Measurements from ENCODE around the gene NFIX. TPM values are rescaled to one million over a fixed set of nuclear protein-coding genes. Genes with fewer than 3 reads are reported as not detected.

Gene NFIX
- total RNA-seq, 3 donors from 2014 or later (not counting 1 experiment from before 2014, with no cell fraction given): 0.61 to 2.1 (median 1.3) TPM

GRCh38 chr19:13085666-13086065 is 90.4 kb downstream of the NFIX start:
- 41% methylated on average over 7 of the region's 7 CpGs for WGBS (ENCODE audit: insufficient coverage)

GRCh38 chr19:13086341-13086740 is 91.1 kb downstream of the NFIX start:
- TF ChIP-seq, protein P1, sequence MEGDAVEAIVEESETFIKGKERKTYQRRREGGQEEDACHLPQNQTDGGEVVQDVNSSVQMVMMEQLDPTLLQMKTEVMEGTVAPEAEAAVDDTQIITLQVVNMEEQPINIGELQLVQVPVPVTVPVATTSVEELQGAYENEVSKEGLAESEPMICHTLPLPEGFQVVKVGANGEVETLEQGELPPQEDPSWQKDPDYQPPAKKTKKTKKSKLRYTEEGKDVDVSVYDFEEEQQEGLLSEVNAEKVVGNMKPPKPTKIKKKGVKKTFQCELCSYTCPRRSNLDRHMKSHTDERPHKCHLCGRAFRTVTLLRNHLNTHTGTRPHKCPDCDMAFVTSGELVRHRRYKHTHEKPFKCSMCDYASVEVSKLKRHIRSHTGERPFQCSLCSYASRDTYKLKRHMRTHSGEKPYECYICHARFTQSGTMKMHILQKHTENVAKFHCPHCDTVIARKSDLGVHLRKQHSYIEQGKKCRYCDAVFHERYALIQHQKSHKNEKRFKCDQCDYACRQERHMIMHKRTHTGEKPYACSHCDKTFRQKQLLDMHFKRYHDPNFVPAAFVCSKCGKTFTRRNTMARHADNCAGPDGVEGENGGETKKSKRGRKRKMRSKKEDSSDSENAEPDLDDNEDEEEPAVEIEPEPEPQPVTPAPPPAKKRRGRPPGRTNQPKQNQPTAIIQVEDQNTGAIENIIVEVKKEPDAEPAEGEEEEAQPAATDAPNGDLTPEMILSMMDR (IDR thresholded peaks at IDR 0.05): no peak
- H3K4me3 Mint-ChIP-seq: no peak overlapping the region
- ATAC-seq: no peak
- H3K27ac ChIP-seq (ENCODE audit: low read length): no peak overlapping the region
- no peak overlapping the region for H3K4me3 ChIP-seq (ENCODE audit: low read length)
- 100% methylated on average over 2 of the region's 2 CpGs for WGBS (ENCODE audit: insufficient coverage)
- H3K4me1 ChIP-seq (ENCODE audit: control insufficient read depth, insufficient read depth, low read length): no peaks in the 10 kb centered on the region
- no peaks in the 10 kb centered on the region for H3K9me3 Mint-ChIP-seq
- H3K9me3 ChIP-seq (ENCODE audit: control insufficient read depth, insufficient read depth, low read length): no peaks in the 10 kb centered on the region
- no peaks in the 10 kb centered on the region for H3K36me3 Mint-ChIP-seq
- intact Hi-C loops (cut with micrococcal nuclease): no loop called here
- no peak overlapping the region for H3K27ac Mint-ChIP-seq
- no peaks in the 10 kb centered on the region for H3K4me1 Mint-ChIP-seq
- H3K36me3 ChIP-seq (ENCODE audit: control insufficient read depth, insufficient read depth, low read length): no peaks in the 10 kb centered on the region
- no peak for DNase-seq
- no peaks in the 10 kb centered on the region for H3K27me3 ChIP-seq (ENCODE audit: control insufficient read depth, insufficient read depth, low read length)
- peaks cover 0 to 18% of the 10 kb centered on the region in 2 donors for H3K27me3 Mint-ChIP-seq (ENCODE audit: low read depth in 2 of 2)

More at GRCh38 chr19:13085666-13086065, 90.4 kb downstream of the NFIX start:
- Mint-ChIP-seq H3K27me3 (ENCODE audit: low read depth in 2 of 2) (peaks cover 0 to 18% of the 10 kb centered on the region in 2 donors), H3K36me3 (no peaks in the 10 kb centered on the region), H3K27ac (no peak overlapping the region), H3K4me3 (no peak overlapping the region), H3K9me3 (no peaks in the 10 kb centered on the region), H3K4me1 (no peaks in the 10 kb centered on the region)
- Histone ChIP-seq H3K27me3 (ENCODE audit: control insufficient read depth, insufficient read depth, low read length) (no peaks in the 10 kb centered on the region), H3K36me3 (ENCODE audit: control insufficient read depth, insufficient read depth, low read length) (no peaks in the 10 kb centered on the region), H3K9me3 (ENCODE audit: control insufficient read depth, insufficient read depth, low read length) (no peaks in the 10 kb centered on the region), H3K4me1 (ENCODE audit: control insufficient read depth, insufficient read depth, low read length) (no peaks in the 10 kb centered on the region), H3K27ac (ENCODE audit: low read length) (no peak overlapping the region), H3K4me3 (ENCODE audit: low read length) (no peak overlapping the region)
- DNase-seq: no peak
- TF ChIP-seq, protein P1 (IDR thresholded peaks at IDR 0.05): no peak
- intact Hi-C loops (cut with micrococcal nuclease): no loop called here
- ATAC-seq: no peak

DNA sequence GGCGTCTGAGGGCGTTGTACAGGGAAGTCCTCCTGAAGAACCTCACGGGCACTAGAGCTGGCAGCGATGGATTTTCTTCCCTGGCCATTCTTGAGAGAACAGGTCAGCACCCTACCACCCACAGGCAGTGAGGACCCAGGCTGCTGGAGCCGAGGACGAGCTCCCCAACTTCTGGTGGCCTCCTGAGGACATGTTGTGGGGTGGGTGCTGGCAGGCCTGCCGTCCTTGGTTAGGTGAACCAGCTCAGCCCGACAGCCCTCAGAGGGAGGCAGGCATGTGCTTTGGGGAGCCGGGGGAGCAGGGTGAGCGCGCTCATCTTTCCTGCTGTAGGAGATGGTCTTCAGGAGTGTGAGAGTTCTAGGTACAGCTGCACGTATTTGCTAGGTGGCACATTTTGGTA is 92.0 kb downstream of the NFIX start:
- Histone ChIP-seq H3K36me3 (ENCODE audit: control insufficient read depth, insufficient read depth, low read length) (no peaks in the 10 kb centered on the region), H3K27ac (ENCODE audit: low read length) (no peak overlapping the region), H3K9me3 (ENCODE audit: control insufficient read depth, insufficient read depth, low read length) (no peaks in the 10 kb centered on the region), H3K27me3 (ENCODE audit: control insufficient read depth, insufficient read depth, low read length) (no peaks in the 10 kb centered on the region), H3K4me1 (ENCODE audit: control insufficient read depth, insufficient read depth, low read length) (no peaks in the 10 kb centered on the region), H3K4me3 (ENCODE audit: low read length) (no peak overlapping the region)
- no peak overlapping the region for H3K4me3 Mint-ChIP-seq
- H3K27ac Mint-ChIP-seq: no peak overlapping the region
- 93% methylated on average over 11 of the region's 12 CpGs for WGBS (ENCODE audit: insufficient coverage)
- H3K36me3 Mint-ChIP-seq: no peaks in the 10 kb centered on the region
- peaks cover 0 to 21% of the 10 kb centered on the region in 2 donors for H3K27me3 Mint-ChIP-seq (ENCODE audit: low read depth in 2 of 2)
- no peaks in the 10 kb centered on the region for H3K4me1 Mint-ChIP-seq
- TF ChIP-seq, protein P1 (IDR thresholded peaks at IDR 0.05): no peak
- no peak for DNase-seq
- ATAC-seq: no peak
- intact Hi-C loops (cut with micrococcal nuclease): no loop called here
- H3K9me3 Mint-ChIP-seq: no peaks in the 10 kb centered on the region

DNA sequence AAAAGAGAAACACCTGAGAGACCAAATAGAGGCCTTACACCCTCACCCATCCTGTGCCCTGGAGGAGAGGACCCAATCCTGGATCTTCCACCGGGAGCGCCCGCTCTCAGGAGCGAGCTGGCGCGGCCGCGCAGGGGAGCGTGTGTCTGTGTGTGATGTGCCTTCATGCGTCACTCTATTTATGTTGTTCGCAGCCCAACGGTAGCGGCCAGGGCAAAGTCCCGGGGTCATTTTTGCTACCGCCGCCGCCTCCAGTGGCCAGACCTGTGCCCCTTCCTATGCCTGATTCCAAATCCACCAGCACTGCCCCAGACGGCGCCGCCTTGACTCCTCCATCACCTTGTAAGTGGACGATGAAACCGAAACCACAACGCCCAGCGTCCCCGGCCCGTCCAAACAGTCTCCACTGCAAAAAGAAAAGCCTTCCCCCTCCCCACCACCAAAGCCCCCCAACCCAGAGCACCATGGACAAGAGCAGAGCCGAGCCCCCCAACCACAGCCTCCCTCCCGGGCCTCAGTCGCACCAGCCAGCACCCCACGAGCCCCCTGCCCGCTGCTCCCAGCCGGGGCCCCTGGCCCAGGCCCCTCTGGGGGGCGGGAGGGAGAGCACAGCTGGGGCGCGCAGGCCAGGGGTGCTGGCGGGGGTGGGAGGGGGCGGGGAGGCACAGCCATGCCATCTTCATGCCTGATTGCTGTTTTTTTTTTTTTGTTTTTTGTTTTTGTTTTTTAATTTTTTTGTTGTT is 92.7 kb downstream of the NFIX start:
- no peaks in the 10 kb centered on the region for H3K36me3 Mint-ChIP-seq
- H3K4me1 Mint-ChIP-seq: no peaks in the 10 kb centered on the region
- H3K4me3 Mint-ChIP-seq: no peak overlapping the region
- no peak for ATAC-seq
- Histone ChIP-seq H3K4me3 (ENCODE audit: low read length) (no peak overlapping the region), H3K4me1 (ENCODE audit: control insufficient read depth, insufficient read depth, low read length) (no peaks in the 10 kb centered on the region), H3K9me3 (ENCODE audit: control insufficient read depth, insufficient read depth, low read length) (no peaks in the 10 kb centered on the region), H3K36me3 (ENCODE audit: control insufficient read depth, insufficient read depth, low read length) (no peaks in the 10 kb centered on the region), H3K27ac (ENCODE audit: low read length) (no peak overlapping the region), H3K27me3 (ENCODE audit: control insufficient read depth, insufficient read depth, low read length) (no peaks in the 10 kb centered on the region)
- TF ChIP-seq, protein P1 (IDR thresholded peaks at IDR 0.05): no peak
- 90% methylated on average over 33 of the region's 37 CpGs for WGBS (ENCODE audit: insufficient coverage)
- intact Hi-C loops (cut with micrococcal nuclease): no loop called here
- no peaks in the 10 kb centered on the region for H3K9me3 Mint-ChIP-seq
- peaks cover 0 to 21% of the 10 kb centered on the region in 2 donors for H3K27me3 Mint-ChIP-seq (ENCODE audit: low read depth in 2 of 2)
- no peak for DNase-seq
- H3K27ac Mint-ChIP-seq: no peak overlapping the region

Measured in natural killer cell (primary cell).